Hepatocyte (in vitro differentiated cells): ENCODE data around the gene CD160.

Source experiments
- CTCF ChIP-seq: fragments of 200-600 bp; sonication (generic); IDR thresholded peaks from 2 replicates; pipeline ENCODE4 v1.5.1; 2016; ENCODE audit warnings: antibody characterized with exemption, mild to moderate bottlenecking; ENCODE audit not compliant: poor library complexity
- EZH2 ChIP-seq: fragments of 200-600 bp; sonication (generic); IDR thresholded peaks from 2 replicates; pipeline ENCODE4 v1.6.1; 2016; ENCODE audit warnings: antibody characterized with exemption, mild to moderate bottlenecking, borderline replicate concordance

DNA sequence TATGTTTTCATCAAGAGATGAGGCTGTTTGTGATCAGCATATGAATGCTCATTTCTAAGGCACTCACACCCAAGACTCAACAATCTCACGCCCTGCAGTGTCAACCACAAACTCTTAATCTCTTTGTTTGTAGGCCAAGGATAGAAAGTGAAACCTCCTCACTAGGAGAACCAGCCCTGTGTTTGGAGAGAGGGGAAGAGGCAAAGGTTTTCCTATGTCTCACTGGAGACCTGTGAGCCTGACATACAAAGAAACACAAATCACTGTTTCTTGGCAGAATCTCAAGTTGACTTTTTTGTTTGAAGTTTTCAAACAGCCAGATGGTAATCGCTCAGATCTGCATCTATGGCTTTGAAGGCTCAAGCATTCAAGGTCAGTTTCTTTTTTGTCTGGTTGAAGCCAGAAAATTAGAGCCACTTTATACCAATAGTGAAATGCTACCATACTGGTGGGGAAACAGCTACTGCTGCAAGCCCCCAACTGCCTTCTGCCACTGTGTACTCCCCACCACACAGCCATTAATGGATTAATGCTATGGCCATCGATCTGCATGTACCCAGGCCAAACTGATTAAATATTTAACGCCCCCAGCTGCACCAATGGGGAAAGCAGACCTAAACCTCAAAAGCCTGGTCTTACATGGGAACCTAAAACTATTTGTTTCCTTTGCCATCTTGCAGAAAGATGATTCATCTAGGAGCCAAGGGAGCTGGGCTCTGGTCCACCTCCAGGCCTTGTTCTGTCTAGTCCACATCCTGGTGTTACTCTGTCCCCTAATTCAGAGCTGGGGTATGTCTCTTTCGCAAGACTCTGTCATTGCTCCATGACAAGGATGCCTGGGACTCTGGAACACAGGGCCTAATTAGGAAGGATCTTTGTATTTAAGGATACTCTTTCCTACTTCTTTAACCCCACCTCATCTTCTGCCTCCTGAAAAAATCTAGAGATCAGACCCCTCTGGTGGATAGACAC is 28.4 kb upstream of the CD160 start:
- no peak for TF ChIP-seq CTCF
- TF ChIP-seq EZH2 = no peak
